OCI-LY7 (cell line): Measurements from ENCODE around the gene RARA. TPM values are rescaled to one million over a fixed set of nuclear protein-coding genes. Genes with fewer than 3 reads are reported as not detected.
A peak's percentile ranks its signal among the peaks of the same experiment; 100 is the strongest.

Source experiments
- BruUV-seq: library from RNA; stranded (reverse); fragments of 400-500 nt; replicated peaks from 2 replicates; lab custom pipeline; 2021; lab: Mats Ljungman, UMichigan
- CTCF ChIA-PET: fragments of 300-600 bp; sonication (Branson Sonifier 250); formaldehyde crosslinking; loops from one replicate; lab custom pipeline; 2022; ENCODE audit warnings: antibody characterized with exemption; ENCODE audit not compliant: unreplicated experiment; lab: Charles Lee
- POLR2A ChIA-PET: fragments of 300-600 bp; sonication (Branson Sonifier 250); formaldehyde crosslinking; loops from one replicate; lab custom pipeline; 2022; ENCODE audit warnings: antibody characterized with exemption; lab: Charles Lee
- DNase-seq: peaks from one replicate; pipeline ENCODE4 v3.0.0-alpha.2; 2015; ENCODE audit warnings: low spot score
- H2AFZ ChIP-seq: fragments of 200-600 bp; sonication (generic), shearing (Covaris generic); 2 replicates; pipeline ENCODE4 v1.6.1; 2014; ENCODE audit warnings: mild to moderate bottlenecking, antibody characterized with exemption, low read length, moderate library complexity
- H3K27ac ChIP-seq: fragments of 200-600 bp; sonication (generic); 2 replicates; pipeline ENCODE4 v1.5.1; 2014; ENCODE audit warnings: mixed run types, low read depth, mild to moderate bottlenecking, moderate library complexity, low read length, inconsistent platforms; ENCODE audit not compliant: poor library complexity, severe bottlenecking
- H3K36me3 ChIP-seq: fragments of 200-600 bp; sonication (generic); 2 replicates; pipeline ENCODE4 v1.6.1; 2014; ENCODE audit warnings: mild to moderate bottlenecking, antibody characterized with exemption, low read length, moderate library complexity, mixed read lengths; ENCODE audit not compliant: insufficient read depth
- H3K4me1 ChIP-seq: fragments of 200-600 bp; sonication (generic); 2 replicates; pipeline ENCODE4 v1.5.1; 2014; ENCODE audit warnings: mild to moderate bottlenecking, low read length; ENCODE audit not compliant: insufficient read depth, poor library complexity, severe bottlenecking
- H3K4me2 ChIP-seq: fragments of 200-600 bp; sonication (generic); 2 replicates; pipeline ENCODE4 v1.6.1; 2014; ENCODE audit warnings: mild to moderate bottlenecking, low read length
- H3K4me3 ChIP-seq: fragments of 200-600 bp; sonication (generic); 2 replicates; pipeline ENCODE4 v1.5.1; 2014; ENCODE audit warnings: mild to moderate bottlenecking, low read depth, low read length; ENCODE audit not compliant: poor library complexity, severe bottlenecking
- H3K79me2 ChIP-seq: fragments of 200-600 bp; sonication (generic); 2 replicates; pipeline ENCODE4 v1.6.1; 2016; ENCODE audit warnings: low read depth, mild to moderate bottlenecking, low read length, moderate library complexity, mixed read lengths; ENCODE audit not compliant: insufficient read depth
- H3K9me2 ChIP-seq: fragments of 200-600 bp; sonication (generic); 2 replicates; pipeline ENCODE4 v1.6.1; 2016; ENCODE audit warnings: mild to moderate bottlenecking, low read length, mixed read lengths; ENCODE audit not compliant: insufficient read depth
- H3K9me3 ChIP-seq: fragments of 200-600 bp; sonication (generic); 2 replicates; pipeline ENCODE4 v1.6.1; 2014; ENCODE audit warnings: mild to moderate bottlenecking, mixed run types, low read length, mixed read lengths
- H4K20me1 ChIP-seq: fragments of 200-600 bp; sonication (generic); 2 replicates; pipeline ENCODE4 v1.6.1; 2014; ENCODE audit warnings: mild to moderate bottlenecking, antibody characterized with exemption, low read length, moderate library complexity, mixed read lengths; ENCODE audit not compliant: insufficient read depth
- CTCF ChIP-seq: fragments of 200-600 bp; sonication (generic); conservative IDR thresholded peaks from 2 replicates; pipeline ENCODE4 v1.5.1; 2014; ENCODE audit warnings: mild to moderate bottlenecking, antibody characterized with exemption, low read length, moderate library complexity, mixed read lengths
- EZH2phosphoT487 ChIP-seq: fragments of 200-600 bp; sonication (generic); IDR thresholded peaks from 2 replicates; pipeline ENCODE4 v1.6.1; 2018; ENCODE audit warnings: low read depth, borderline replicate concordance, mild to moderate bottlenecking, mixed run types, antibody characterized with exemption, low read length, moderate library complexity, mixed read lengths
- intact Hi-C: fragments of 100-400 bp; cut with micrococcal nuclease; formaldehyde crosslinking; loops from one replicate; pipeline ENCODE4 v1.10.0; 2022; ENCODE audit not compliant: unreplicated experiment
- total RNA-seq, 2 experiments: library from RNA; depleted of rRNA in 1 of 2; stranded (reverse); fragments of >200 nt in 1 of 2; shearing (Covaris generic) in 1 of 2; gene quantifications; 2 replicates each; pipeline ENCODE4 v1.2.3, GENCODE V29; 2014 to 2022

Gene RARA
- total RNA-seq, 2 experiments from 2014 or later = 3.1 to 8.6 TPM

GRCh38 chr17:40322358-40323315, 13.7 kb downstream of the RARA start:
- Histone ChIP-seq H3K79me2 (no peaks in the 10 kb centered on the region), H3K36me3 (no peaks in the 10 kb centered on the region), H3K9me2 (no peaks in the 10 kb centered on the region), H4K20me1 (peaks cover 23% of the 10 kb centered on the region), H3K27ac (peak overlapping the region; percentile 32), H2AFZ (peak overlapping the region; percentile 43; the same call in 1 of the 2 replicates), H3K4me3 (peak overlapping the region; percentile 56), H3K4me1 (peaks cover 82% of the 10 kb centered on the region), H3K4me2 (peak overlapping the region; percentile 79), H3K9me3 (no peaks in the 10 kb centered on the region)
- CTCF ChIA-PET = interaction anchor here (0.6 kb wide), 2 partner anchors 28 to 1594 kb away, joined by 3 read pairs; no protein-coding TSS in a partner anchor
- TF ChIP-seq EZH2phosphoT487 (no peak), CTCF (no peak)
- POLR2A ChIA-PET = interaction anchor here (0.6 to 1.0 kb wide), 3 partner anchors 17 to 210 kb away, joined by 3 to 5 read pairs (median 3); no protein-coding TSS in a partner anchor
- peak; percentile 90 for DNase-seq
- intact Hi-C loops = loop anchor here (1.0 kb wide), 1 partner anchor 19 kb away; no protein-coding TSS in a partner anchor
- BruUV-seq = no TSS peak

GRCh38 chr17:40323391-40324381, 14.7 kb downstream of the RARA start:
- Histone ChIP-seq H3K27ac (peak overlapping the region; percentile 32), H2AFZ (no peak overlapping the region), H3K36me3 (no peaks in the 10 kb centered on the region), H3K4me1 (peaks cover 82% of the 10 kb centered on the region), H3K9me3 (no peaks in the 10 kb centered on the region), H4K20me1 (peaks cover 23% of the 10 kb centered on the region), H3K79me2 (no peaks in the 10 kb centered on the region), H3K4me3 (peak overlapping the region; percentile 56), H3K9me2 (no peaks in the 10 kb centered on the region), H3K4me2 (peak overlapping the region; percentile 79)
- no TSS peak for BruUV-seq
- TF ChIP-seq EZH2phosphoT487 (no peak), CTCF (no peak)
- no peak for DNase-seq
- intact Hi-C loops = no loop called here
- ChIA-PET CTCF (interaction anchor here (0.6 to 1.0 kb wide), 2 partner anchors 18 to 1595 kb away, joined by 3 read pairs; no protein-coding TSS in a partner anchor), POLR2A (interaction anchor here (1.6 kb wide), 1 partner anchor 10 kb away, joined by 4 read pairs; no protein-coding TSS in a partner anchor)
